Superior temporal gyrus (tissue), 1 donor: Measurements from ENCODE around the gene CRACDL.
A peak's percentile ranks its signal among the peaks of the same experiment; 100 is the strongest.
"Not testable (repeated sequence)": the region's sequence is repeated elsewhere in the genome, so short reads cannot be mapped to it uniquely, and the experiment has no call there.

Source experiments
- DNase-seq: peaks from one replicate; pipeline ENCODE4 v3.0.0-alpha.2; 2016; ENCODE audit errors: extremely low spot score

The CRACDL gene

DNA sequence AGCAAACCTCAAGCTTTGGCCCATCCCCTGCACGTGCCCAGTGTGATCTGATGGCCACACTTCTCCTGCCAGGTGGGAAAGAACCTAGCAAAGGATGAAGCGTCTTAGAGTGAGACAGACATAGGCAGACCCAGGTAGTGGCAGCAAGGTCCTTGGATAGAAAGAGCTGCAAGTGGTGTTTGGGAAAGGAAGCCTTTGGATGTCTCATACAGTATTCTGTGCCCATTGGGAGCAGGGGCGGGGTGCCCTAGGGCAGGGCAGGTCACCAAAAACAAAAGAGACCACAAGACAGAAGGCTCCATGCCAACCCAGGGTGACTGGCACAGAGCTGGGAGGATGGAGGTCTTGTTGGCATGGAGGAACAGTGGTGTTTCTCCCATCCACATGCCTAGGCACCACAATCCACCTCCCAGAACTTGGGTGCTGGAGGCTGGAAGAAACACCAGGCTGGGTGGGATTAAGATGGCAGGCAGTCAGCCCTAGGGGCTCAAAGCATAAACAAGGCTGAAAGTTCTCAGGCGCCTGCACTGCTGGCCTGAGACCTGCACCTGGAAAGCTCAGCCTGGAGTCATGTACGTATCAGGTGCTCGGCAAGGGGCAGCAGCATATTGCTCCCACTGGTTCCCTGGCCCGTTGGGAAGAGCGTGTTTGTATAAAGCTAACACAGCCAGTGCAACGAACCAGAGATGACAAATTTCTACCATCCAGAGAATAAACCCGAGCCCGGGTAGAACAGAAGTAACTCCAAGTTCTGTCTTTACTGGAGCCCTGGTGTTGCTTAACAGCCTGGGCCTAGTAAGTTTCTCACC is 52.9 kb downstream of the CRACDL start:
- no peak for DNase-seq

DNA sequence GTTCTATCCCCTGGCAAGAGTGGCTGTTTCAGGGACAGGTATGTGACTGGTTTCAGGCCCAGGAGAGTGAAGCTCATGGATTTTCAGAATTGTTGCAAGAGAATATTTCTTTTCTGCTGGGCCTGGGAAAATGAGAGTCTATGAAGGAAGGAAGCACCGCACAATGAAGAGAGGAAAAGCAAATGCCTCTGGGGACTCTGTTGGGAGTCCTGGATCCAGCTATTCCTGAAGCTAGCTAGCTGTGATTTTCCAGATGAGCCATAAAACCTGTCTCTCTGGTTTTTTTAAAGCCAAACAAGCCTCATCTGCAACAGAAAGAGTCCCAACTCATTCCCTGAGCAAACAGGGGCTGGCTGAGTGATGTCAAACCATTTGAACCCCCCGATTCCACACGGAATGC is 53.7 kb downstream of the CRACDL start:
- no peak for DNase-seq

DNA sequence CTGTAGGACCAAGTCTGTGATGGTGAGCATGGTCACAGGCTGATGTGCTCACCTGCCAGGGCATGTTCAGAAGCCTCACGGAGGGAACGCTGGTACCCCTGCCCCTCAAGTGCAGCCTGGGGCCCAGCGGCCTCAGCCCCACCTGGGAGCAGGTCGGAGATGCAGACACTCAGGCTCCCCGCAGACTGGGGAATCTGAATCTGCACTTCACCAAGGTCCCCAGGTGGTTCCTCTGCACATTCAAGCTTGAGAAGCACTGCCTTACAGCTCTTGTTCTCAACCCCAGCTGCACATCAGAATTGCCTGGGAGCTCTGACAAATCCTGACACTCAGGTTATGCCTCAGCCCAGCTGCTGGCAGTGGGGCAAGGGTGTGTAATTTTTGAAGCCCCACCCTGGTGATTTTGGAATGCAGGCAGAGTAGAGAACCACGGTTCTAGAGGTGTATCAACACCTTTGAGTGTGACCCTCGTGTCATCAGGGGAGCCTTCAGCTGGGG is 54.8 kb downstream of the CRACDL start:
- DNase-seq: no peak

DNA sequence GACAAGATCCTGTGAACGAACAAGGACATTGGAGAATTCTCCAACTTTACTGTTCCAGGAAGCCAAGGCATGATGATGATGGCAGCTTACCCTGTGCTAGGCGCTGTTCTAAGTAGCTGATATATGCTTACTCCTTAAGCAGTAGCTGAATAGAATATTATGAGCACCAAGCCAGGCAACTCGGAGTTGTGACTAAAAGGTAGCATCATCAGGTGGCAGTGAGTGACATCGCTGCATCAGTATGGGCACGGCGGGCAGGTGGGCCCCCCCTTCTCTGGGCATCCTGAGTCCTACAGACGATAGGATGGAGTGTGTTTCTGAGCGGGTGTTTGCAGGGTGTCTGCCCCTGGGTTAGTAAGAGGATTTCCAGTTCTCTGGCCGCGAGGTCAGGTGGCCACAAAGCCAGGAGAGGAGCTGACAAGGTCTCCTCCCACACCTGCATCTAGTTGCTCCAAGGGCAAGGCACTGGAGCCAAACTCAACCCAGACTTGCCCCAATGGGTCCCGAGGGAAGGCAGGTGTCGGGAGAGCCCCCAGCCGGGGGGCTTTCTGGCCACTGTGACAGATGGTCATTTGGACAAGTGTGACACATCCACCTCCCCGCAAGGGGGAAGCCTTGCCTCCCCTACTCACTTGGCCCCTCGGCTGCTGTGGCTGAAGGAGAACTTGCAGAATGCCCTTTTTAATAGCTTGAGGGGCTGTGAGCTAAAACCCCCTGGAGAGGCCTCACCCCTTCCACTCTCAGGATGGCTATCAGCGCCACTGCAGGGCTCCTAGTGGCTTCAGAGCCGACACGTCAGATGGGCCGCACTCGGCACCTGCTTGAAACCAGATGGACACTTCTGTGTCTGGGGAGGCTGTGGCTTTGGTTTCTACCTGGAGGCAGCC is 55.5 kb downstream of the CRACDL start:
- no peak for DNase-seq

DNA sequence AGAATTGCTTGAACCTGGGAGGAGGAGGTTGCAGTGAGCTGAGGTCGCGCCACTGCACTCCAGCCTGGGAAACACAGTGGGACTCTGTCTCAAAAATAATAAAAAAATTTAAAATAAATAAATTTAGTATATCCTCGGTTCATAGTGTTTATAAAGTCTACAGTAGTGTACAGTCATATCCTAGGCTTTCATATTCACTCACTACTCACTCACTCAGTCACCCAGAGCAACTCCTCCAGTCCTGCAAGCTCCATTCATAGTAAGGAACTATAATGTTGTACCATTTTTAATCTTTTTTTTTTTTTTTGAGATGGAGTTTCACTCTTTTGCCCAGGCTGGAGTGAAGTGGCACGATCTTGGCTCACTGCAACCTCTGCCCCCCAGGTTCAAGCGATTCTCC is 58.4 kb downstream of the CRACDL start:
- not testable (repeated sequence) for DNase-seq

DNA sequence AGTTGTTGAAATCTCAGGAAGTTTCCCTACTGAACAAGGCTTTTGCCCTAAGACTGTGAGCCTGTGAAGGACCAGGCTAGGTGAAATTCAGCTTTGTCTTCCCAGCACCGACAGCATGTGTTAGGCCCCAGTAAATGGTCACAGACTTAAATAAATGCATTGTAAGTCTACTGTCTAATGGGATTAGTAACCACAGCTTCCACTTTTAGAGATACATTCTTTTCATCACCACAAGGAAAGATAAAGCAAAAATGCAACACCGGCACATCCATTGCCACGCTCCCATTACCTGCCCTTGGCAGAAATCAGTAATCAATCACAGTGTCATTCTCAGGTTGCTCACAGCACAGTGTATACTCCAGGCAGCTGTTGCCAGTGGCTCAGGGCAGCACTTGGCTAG is 59.3 kb downstream of the CRACDL start:
- DNase-seq: no peak

DNA sequence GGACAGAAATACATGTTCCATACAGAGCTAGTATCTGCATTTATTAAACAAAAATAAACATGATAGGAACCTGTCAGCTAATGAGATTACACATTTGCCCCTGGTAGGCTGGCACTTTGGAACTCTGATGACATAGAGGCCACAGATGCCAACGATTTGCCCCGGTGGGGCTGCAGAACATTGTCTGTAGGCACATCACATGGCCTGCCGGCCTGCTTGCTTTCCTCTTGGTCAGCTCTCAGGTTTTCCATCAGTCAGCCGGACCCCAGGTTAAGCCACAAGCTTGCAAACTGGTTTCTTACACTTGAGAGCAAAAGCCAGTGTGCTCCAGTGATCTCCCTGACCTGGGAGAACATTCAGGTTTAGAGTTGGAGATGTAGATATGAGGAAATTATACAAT is 60.3 kb downstream of the CRACDL start:
- no peak for DNase-seq

DNA sequence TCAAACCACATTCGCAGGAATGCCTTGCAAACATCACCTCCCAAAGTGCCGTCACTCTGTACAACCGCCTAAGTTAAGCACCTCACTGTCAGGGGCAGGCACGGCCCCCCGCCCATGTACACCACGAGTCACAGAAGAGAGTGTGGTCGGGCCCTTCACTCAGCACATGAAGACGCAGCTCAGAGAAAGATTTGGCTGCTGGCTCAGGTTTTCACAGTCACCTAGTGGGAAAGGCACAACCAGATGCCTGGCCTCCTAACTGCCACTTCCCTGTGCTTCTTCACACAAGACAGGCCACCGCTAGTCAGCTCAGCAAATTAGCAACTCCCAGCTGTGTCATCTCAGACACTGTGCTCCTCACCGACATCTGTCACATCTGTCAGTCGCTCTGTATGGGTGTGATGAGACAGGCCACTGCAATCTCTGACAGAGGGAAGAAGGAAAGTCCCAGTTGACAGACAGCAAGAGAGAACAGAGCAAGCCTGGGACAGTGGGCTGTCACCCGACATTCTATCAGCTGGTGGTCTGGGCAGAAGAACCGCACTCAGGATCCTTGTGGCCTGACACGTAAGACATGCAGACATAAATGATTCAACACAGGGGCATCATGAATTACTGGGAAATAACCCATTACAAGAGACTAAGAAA is 60.8 kb downstream of the CRACDL start:
- no peak for DNase-seq

DNA sequence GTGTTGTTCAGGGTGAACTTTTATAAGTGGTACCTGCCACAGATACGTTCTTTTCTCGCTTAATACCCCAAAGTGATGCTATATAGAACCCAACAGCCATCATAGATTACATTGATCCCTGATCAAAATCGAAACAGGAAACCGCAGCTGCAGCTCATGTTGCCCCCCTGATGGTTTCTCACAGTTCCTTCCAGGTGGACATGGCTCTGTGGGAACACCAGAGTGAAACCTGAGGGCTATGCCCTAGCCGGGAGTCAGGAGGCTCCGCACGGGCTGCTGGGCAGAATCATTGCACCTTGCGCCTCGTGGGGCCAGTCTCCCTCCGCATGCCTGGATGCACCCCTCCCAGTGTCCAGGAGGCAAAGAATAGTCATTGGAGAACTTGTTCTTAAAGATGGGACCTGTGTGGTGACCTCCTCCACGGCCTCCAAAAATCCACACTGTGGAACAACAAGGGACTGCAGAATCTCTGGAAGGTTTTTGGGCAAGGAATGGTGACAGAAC is 61.8 kb downstream of the CRACDL start:
- no peak for DNase-seq

DNA sequence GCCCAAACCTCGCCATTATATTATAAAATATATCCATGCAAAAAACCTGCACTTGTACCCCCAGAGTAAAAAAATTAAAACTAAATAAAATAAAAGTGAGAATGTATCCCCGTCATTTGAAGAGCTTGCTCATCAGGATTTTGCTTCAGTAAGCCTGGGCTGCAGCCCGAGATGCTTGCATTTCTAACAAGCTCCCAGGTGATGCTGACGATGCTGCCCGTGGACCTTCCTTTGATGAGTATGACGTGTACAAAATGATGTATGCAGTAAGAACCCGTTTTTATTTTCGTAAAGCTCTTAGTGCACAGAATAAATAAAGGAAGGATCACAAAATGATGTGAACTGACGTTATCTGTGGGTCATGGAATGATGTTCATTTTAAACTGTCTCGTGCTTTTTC is 63.5 kb downstream of the CRACDL start:
- DNase-seq: no peak

DNA sequence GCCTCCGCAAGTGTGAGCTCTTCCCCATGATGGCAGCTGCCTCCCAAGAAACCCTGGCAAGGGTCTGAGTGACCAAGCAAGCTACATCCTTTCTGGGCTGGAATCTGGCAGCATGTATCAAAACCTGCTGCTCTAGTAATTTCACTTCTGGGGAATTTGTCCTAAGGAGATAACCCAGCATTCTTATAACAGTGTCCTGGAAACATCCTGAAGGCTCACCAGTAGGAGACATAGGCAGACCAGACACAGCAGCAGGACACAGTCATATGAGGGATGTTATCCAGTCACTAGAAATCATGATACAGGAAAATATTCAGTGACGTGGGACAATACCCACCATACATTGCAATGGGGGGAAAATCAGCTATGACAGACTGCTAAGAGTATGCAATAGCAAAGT is 64.5 kb downstream of the CRACDL start:
- DNase-seq: no peak

DNA sequence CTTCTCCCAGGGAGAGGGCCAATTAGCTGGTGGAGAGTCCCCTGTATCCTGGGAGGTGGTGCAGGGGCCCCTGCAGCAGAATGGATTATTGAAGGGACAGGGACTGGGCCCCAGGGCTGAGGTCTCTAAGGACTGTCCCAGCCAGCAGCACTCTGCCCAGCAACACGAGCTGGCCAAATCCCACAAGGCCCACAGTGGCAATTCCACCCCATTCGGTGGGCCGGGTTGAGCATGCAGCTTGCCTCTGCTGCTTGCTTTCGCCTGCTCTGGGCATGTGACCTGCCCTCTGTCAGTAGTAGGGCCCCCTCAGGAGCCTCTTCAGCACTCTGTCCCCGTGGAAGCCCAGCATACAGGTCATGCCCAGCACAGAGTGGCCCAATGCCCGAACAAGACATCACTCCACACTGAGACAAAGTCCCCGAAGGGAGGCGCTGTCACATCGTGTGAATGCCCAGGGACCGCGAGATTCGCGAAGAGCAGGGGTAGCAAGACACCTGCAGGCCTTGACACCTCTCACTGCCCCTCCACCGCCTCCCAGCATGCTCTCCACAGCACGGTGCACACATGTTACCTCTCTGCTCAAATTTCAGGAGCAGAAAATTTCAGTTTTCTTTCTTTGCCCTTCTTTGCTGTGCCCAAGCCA is 65.4 kb downstream of the CRACDL start:
- no peak for DNase-seq

DNA sequence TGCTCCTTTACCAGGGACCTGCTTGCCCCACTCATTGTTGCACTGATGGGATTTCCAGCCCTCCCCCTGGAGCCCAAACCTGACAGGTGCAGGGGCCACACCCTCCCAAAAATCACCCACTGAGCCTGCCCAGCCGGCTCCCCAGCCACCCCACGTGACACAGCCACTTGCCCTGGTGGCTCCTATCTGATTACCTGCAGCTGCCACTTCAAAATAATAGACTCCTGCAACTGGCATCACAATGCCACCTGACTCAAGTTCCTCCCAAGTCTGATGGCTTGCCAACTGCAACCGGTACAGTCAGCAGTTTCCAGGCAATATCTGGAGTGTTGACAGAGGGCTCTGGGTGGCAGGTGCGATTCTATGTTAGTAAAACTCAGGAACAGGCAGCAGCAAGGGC is 66.2 kb downstream of the CRACDL start:
- DNase-seq: no peak

DNA sequence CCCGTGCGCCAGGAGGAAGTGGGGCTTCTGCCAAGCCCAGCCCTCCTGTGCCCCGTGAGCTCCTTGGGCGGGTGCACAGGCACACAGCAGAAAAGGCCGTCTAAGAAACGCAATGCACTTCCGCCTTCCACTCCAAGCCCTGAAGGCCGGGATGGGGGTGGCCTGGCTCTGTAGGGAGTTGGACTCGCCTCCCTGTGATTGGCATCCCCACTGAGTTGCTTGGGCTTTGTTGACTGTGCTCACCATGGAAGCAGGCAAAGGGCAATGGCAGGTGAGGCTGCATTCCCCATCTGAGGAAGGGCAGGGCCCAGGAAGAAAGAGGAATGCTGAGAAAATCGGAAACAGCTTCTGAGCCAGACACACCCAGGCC is 66.8 kb downstream of the CRACDL start:
- no peak for DNase-seq

DNA sequence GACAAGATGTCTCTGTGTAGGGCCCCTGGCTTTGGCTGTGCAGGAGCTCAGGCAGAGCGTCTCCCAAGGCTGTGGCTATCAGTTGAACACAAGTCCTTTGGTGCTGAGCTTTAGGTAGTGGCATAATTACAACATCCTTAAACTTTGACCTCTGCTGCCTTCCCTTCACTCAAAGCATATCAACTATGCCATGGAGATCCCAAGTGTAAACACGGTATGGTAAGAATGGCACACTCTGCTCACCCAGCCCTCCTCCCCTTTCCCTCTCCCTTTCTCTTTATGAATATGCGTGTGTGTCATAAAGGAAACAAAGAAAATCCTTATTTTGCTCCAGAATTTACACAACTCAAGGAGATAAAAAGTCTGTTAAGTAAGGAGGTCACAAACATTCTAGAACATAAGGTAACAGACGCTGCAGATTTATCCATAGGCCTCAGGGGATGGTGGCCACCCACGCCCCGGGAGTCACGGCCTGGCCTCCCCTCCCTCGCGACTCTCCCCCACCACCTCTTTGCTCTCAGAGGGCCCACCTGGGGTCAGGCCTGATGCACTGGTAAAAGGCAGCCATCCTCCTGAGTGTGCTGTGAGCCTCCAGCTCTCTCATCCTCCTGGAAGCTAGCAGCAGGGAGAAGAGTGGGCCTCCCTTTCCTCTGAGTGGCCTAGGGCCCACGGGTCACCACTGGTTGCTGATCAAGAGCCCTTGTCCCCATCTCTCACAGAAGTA is 67.3 kb downstream of the CRACDL start:
- DNase-seq: no peak

DNA sequence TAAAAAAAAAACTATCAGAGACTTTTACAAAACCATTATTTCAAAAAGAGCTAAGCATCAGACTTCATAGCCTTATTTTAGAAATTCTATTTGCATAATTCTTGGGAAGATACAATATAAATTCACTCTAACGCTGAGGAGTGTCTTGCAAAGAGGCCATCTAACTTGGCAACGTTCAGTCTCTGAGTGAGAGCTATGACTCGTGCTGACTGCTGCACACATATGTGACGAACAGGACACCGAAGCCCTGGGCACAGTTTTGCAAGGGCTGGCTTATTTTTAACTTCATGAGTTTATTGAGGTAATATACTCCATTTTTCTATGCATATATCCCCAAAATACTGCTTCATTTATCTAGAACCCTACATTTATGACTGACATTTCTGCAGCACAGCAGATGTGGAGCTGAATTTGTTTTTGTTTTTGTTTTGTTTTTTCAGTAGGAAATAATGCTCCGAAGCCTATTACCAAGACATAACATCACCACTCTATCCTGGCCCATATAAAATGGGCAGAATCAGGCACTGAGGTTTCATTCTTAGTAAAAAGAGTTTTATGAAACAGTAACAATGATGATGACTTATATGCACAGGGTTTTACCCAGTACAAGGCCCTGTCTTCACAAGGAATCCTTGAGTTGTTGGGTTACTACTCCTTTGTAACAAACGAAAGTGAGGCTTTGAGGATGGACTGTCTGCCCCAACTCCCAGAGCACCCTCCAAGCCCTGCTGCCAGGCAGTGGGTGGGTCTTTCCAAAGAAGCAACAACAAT is 68.3 kb downstream of the CRACDL start:
- peak; percentile 35 for DNase-seq

DNA sequence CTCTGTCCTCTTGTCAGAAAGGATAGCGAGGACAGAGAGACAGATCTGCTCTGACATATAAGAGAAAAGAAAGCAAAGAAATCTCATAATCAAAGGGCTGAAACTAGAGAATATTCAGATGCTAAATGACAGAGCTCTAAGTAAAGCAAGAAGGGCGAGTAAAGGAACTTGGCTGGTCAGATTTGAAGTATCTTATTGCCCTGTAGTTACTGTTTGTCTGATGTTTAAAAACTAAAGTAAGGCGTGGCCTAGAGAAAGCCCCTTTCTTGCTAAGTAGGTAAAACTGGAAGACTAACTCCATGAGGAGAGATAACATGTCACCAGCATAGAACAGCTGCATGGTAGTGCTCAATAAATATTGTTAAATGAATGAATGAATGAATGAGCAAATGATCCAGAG is 70.0 kb downstream of the CRACDL start:
- DNase-seq: no peak

DNA sequence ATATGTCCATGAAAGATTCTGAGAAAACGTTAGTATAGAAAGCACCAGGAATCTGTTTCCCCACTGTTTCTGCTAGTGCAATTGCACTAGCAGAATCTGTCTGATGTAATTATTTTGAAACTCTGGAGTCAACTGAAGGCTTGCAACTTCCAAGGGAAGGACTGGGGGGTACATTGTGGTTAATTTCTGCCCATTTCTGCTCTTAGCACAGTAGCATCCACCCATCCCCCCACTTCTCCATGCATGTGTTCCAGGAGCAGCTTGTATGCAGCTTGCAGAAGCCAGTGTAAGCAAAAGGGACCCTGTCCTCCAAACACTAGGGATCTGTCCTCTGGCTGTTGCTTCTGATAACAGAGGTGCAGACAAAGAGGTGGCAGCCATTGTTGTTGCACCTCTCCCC is 74.4 kb downstream of the CRACDL start:
- no peak for DNase-seq

DNA sequence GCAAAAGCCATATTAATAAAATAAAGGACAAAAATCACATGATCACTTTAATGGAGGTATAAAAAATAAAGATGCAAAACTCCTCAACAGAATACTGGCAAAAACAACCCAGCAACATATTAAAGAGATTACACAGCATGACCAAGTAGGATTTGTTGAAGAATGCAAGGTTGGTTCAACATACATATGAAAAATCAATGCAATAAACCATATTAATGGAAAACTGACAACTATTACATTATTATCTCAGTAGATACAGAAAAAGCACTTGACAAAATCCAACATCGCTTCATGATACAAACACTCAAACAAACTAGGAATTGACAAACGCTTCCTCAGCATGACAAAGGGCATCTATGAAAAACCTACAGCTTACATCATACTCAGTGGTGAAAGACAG is 76.7 kb downstream of the CRACDL start:
- DNase-seq: no peak

DNA sequence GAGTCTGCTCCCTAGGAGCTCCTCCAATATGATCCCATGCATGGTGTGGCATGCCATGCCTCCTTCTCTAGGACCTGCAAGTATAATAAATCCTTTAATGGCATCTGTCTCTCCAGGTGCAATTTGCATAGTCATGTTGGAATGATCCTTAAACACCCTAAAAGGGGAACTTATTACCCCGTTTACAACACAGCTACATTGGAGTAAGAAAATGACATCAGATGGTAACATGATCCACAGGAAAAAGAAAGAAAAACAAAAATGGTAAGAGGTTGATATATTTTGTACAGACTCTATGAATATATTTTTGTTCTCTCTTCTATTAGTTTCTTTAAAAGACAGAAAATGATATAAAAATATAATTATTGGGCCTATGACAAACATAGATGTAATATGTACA is 79.0 kb downstream of the CRACDL start:
- DNase-seq: no peak
